NCI-H1694 treated with DMSO at 0.1 percent for 48 hours (cell line): ENCODE results near the gene TMEM91.

Source experiments
- DNase-seq: peaks from one replicate; lab custom pipeline; 2025; lab: John Stamatoyannopoulos, UW

Gene TMEM91

DNA sequence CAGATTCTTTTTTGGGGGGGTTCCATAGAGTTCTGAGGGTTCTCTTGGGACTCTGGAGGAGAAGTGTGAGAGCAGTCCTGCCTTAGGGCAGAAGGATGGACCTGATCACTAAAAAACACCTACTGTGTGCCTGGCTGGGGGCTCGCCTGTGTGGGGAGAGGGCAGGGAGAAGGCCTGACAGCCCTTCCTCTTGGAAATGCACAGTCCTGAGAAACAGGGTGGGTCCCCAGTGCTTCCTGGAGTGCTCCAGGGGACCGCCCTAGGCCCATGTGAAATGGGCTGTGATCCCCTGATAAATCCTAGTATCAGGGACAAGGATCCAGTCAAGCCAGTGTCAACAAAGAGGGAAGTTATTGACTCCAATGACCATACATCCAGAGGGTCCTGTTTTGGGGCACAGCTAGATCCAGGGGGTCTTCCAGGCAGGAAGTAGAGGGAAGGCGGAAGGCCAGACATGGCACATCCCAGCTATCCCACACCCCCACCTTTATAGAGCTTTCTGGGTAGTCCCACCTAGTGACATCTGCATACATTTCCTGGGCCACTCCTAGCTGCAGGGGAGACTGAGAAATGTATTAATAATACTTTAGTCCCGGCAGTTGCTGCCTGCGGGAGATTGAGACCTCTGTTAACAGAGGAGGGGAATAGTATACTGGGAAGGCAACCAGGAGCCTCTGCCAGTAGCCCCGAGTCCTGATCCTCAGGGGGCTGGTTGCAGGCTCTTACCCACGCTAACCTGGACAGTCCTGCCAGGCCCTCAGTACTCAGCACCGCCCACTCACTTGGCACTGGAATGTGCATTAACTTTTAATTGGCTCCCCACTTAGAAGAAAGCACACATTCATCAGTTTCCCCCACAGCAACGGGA is 35.0 kb downstream of the TMEM91 start:
- DNase-seq, result no peak

DNA sequence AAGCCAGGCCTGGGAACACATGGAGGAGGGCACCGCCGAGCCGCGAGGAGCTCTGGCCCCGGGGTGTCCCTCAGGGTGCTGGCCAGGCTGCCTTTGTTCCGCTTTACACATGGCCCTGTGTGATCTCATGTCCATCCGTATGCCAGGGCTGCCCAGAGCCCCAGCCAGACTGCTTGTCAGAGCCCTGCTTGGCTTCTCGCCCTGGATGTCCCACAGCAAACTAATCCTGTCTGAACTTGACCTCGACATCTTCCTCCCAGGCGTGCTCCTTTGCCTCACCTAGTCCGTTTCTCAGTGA is 35.6 kb downstream of the TMEM91 start:
- DNase-seq, result no peak

DNA sequence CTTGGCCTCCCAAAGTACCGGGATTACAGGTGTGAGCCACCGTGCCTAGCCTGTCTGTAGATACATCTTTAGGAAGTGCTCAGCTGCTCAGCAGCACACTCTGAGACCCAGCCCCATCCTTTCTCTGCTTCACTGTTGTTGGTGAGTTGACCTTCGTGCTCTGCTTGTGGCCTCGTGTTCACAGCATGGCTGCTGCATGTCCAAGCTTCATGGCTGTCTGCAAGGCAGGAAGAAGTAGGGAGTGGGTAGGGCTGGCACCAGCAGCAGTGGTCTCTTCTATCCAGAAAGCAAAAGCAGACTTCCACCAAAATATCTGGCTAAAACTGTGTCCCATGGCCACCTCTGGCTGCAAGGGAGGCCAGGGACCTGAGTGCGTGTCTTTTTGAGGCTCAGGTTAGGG is 36.6 kb downstream of the TMEM91 start:
- DNase-seq, result no peak

DNA sequence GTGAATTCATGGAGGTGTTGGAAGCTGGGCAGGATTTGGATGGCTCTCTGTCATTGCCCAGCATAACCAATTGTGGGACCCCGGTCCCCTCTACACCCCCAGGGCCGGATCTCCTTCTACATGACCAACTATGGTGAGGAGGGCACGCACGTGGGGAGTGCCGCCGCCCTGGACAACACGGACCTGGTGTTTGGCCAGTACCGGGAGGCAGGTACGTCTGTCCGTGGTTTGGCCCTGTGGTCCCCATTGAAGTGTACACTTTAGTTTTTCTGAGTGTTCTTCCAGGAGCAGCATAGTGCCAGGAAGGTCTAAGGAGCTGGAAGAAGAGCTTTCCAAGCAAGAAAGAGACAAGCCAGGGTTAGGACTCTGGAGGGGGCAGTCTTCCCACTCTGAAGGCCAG is 37.6 kb downstream of the TMEM91 start:
- no peak for DNase-seq

DNA sequence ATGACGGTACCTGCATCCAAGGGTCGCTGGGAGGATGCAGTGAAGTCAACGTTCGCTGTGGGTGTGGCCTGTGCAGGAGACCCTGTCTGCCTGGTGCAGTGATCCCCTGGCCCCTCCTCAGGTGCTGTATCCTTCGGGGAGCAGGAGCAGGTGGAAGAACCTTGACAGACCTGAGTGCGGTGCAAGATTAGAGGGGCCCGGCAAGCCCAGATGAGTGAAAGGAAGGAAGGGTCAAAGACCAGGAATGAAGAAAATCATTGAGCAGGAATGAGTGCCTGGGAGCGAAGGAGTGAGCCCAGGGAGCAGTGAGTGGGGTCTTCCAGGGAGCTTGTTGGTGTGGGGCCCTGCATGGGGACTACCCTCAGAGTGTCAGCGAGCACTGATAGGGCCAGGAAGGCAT is 38.1 kb downstream of the TMEM91 start:
- DNase-seq, result no peak

DNA sequence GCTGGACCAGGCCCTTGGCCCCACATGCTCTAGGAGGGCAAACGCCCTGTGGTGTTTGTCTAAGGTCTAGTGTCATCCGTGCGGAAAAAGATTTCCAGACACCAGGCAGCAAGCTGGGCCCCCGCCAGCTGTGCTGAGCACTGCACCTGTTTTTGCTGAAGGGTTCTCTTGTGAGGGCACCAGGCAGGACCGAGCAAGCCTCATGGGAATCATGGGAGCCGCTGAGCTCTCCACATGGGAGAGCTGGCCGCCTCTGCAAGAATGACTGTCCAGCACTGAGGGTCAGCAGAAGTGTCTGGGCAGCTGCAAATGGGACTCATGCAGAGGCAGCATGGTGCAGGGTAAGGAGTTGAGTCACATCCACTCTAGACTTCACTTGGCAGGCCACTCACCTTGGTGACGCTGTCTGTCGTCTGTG is 38.8 kb downstream of the TMEM91 start:
- DNase-seq, result peak; percentile 13

GRCh38 chr19:41416194-41416674 is 39.9 kb downstream of the TMEM91 start:
- no peak for DNase-seq

- no peak for DNase-seq
These were observed 44.0 kb downstream of the TMEM91 start for GRCh38 chr19:41420101-41420880.

DNA sequence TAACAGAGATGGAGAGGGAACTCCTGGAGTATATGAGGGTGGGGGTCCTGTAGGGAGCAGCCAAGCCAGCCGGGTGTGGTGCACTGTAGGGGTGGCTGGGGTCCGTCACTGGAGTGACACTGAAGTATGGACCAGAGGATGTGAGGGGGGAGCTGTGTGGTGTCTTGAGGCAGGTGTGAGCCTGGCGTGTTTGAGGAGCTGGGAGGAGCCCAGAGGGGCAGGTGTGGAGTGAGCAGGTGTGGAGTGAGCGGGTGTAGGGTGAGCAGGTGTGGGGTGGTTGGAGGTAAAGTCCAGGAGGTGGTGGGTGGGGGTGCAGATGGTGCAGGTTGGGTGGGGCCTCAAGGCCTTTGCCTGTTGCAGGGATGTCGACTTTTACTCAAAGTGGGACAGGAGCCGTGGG is 45.0 kb downstream of the TMEM91 start:
- DNase-seq, result no peak

DNA sequence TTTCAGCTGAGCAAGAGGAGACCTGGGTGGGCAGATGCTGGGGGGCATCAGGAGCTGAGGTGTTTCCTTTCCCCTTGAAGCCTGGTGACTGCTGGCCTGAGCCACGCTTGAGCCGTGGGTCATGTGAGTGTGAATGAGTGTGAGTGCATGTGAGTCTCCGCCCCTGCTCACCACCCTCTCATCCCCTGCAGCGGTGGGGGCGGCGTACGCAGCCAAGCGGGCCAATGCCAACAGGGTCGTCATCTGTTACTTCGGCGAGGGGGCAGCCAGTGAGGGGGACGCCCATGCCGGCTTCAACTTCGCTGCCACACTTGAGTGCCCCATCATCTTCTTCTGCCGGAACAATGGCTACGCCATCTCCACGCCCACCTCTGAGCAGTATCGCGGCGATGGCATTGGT is 45.6 kb downstream of the TMEM91 start:
- no peak for DNase-seq

- no peak for DNase-seq
These were observed 46.1 kb downstream of the TMEM91 start for GRCh38 chr19:41422456-41422855.

DNA sequence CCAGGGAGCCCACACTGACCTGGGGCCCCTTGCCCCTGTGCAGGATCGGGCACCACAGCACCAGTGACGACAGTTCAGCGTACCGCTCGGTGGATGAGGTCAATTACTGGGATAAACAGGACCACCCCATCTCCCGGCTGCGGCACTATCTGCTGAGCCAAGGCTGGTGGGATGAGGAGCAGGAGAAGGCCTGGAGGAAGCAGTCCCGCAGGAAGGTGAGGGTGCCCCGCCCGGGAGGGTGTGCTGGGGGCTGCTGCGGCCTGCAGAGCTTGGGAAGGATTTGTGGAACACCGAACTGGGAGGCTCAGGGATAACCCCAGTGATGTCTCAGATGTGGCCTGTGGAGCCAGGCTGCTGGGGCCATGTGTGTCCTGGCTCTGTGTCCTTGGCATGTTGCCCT is 46.6 kb downstream of the TMEM91 start:
- no peak for DNase-seq

DNA sequence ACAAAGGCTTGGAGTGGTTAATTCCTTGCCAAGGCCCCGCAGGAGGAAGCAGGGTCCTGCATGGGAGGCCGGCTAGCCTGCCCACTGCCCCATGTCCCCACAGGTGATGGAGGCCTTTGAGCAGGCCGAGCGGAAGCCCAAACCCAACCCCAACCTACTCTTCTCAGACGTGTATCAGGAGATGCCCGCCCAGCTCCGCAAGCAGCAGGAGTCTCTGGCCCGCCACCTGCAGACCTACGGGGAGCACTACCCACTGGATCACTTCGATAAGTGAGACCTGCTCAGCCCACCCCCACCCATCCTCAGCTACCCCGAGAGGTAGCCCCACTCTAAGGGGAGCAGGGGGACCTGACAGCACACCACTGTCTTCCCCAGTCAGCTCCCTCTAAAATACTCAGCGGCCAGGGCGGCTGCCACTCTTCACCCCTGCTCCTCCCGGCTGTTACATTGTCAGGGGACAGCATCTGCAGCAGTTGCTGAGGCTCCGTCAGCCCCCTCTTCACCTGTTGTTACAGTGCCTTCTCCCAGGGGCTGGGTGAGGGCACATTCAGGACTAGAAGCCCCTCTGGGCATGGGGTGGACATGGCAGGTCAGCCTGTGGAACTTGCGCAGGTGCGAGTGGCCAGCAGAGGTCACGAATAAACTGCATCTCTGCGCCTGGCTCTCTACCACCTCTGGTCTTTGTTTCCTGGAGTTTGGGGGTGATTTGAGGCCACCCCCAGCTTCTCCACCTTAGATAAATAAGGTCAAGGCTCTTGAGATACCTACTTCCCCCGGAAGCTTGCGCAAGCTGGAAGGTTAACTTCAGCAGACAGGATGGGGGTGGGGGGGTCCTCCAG is 48.2 kb downstream of the TMEM91 start:
- no peak for DNase-seq

DNA sequence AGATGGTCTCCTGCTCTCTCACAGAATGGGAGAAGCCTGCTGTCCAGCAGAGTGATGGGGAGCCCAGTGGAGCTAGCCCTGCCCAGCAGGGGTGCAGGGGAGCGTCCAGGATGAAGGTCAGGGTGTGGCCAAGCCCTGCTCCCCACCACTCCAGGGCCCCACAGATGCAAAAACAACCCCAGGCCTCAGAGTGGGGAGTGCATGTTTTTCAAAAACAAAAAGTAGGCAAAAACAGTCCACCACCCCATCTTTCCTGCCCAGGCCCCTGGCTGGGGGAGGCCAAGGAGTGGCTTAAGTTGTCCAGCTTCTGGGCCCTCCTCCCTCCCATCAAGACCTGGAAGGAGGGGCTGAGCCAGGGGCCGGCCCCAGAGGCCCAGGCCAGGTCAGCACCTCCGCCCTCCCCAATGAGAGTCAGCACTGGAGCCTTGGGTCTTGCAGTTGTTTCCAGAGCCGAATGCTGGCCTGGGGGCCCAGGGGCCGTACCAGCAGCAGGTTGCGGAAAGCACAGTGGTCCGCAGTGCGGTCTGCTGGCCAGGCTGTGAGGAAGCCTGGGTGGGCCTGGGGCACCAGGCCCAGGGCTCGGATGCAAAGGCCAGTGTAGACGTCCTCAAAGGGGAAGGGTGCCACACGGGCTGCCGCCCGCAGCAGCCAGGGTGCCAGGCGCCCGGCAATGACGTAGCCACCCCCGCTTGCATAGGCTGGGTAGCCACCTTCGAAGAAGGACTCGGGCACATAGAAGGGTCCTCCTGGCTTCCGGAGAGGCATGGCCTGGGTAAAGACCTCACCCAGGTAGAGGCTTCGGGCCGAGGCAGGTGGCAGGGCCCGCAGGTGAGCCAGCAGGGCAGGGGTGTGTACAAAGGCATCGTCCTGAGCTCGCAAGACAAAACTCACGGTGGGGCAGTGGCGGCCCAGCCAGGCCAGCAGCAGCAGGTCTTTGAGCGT is 49.1 kb downstream of the TMEM91 start:
- no peak for DNase-seq

GRCh38 chr19:41426116-41426841 is 49.9 kb downstream of the TMEM91 start:
- no peak for DNase-seq

DNA sequence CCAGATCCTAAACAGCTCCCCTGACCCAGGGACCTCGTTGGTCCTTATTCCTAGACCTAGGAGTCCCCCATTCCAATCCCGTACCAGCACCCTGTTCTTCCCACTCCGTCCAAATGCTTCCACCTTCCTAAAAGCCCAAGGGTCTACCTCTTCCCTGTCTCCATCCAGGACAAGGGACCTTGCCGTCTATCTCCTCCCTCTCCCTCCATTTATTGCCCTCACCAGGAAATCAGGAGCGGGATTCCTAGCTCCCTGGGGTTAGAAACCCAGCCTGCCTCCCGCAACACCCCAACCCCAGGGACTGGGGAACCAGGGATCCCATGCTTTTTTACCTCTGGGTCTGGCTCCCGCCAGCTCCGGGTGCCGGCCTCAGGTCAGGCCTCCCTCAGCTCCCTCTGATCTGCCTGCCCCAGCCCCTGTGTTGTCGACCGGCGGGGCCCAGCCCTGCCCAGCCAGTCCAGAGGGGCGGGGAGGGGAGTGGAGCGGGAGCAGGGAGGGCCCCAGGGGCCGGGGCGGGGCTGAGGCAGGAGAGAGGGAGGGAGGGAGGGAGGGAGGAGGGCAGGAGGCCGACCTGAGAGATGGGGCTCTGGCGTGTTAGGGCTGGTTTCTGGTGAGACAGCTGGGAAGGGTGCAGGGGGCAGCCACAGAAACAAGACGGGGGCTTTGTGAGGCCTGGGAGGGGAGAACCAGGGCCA is 50.8 kb downstream of the TMEM91 start, which contains the start of gene B3GNT8:
Gene B3GNT8, minus strand, starts transcription at position 423 of the 695 bp plus-strand sequence. CDS start 596 bp downstream, outside the sequence.
- DNase-seq, result peak; percentile 43

- DNase-seq, result no peak
These were observed 51.5 kb downstream of the TMEM91 start for GRCh38 chr19:41427647-41428480.

DNA sequence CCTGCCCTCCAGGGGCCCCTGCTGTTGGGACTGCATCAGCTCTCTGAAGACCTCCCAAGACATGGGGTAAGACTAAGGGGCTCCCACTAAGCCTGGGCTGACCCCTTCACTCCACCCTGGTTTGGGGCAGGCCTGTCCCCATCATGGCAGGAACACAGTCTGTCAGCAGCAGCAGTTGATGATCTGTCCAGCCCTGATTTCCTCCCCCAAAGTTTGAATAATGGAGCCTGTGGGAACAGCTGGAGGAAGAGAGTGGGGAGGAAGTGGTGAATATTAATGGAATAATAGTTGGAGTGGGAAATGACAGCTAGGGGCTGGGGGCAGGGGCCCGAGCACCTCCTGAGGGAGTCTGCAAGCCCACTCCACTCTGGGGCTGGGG is 52.1 kb downstream of the TMEM91 start:
- no peak for DNase-seq

DNA sequence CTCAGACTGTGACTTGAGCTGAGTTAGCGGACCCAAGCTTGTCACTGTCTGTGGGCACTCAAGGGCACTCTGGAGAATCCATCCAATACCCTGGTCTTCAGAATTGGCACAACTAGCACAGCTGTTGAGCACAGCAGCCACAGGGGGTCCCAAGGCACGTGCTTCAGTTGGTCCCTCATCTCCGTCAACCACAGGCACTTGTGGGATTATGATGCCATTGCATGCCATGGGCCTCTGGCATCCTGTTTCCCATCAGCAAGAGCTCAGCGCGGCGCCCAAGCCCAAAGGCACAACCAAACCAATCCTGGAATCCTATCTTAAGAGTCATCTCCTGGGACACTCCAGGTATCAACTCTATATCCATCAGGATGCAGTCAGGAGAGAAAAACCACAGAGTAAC is 54.6 kb downstream of the TMEM91 start:
- no peak for DNase-seq
